Lower leg skin (tissue), 4 donors: Measurements from ENCODE around the gene ZSWIM4. TPM values are rescaled to one million over a fixed set of nuclear protein-coding genes. Genes with fewer than 3 reads are reported as not detected.

Source experiments
- DNase-seq, 2 donors: peaks; one replicate each; pipeline ENCODE4 v3.0.0-alpha.2; 2019; ENCODE audit warnings: low spot score in 2 of 2
- H3K4me3 ChIP-seq: fragments of 200-600 bp; sonication (generic); 2 replicates; pipeline ENCODE4 v1.5.1; 2017; ENCODE audit warnings: mild to moderate bottlenecking, low read depth; ENCODE audit not compliant: poor library complexity, severe bottlenecking
- CTCF ChIP-seq, 3 donors: fragments of 450-650 bp; IDR thresholded peaks; one replicate each; pipeline ENCODE4 v1.5.1; 2016; ENCODE audit warnings: antibody characterized with exemption in 3 of 3, mild to moderate bottlenecking in 3 of 3, moderate library complexity in 2 of 3
- POLR2A ChIP-seq, 2 donors: fragments of 450-650 bp; IDR thresholded peaks; one replicate each; pipeline ENCODE4 v1.6.1; 2016 to 2017; ENCODE audit warnings: antibody characterized with exemption in 2 of 2, mild to moderate bottlenecking in 1 of 2, moderate library complexity in 1 of 2
- WGBS, 2 donors: methylation state at CpG; one replicate each; pipeline ENCODE4 v1.1.5; 2018; 5-methylcytosine and 5-hydroxymethylcytosine counted together
- intact Hi-C: fragments of 100-400 bp; cut with DNase I; formaldehyde crosslinking; loops from one replicate; pipeline ENCODE4 v1.15.0; 2023; ENCODE audit warnings: low total_unique reads
- total RNA-seq, 4 donors: library from RNA; depleted of rRNA; stranded (reverse); fragments of >200 nt; gene quantifications; one replicate each; pipeline ENCODE4 v1.1.0, GENCODE V29; 2016

The ZSWIM4 gene
- total RNA-seq, 4 donors from 2014 or later = 22.3 to 29.9 (median 23.3) TPM

GRCh38 chr19:13860679-13861391 is 65.6 kb downstream of the ZSWIM4 start:
- WGBS, 2 donors = 71 to 74% methylated on average over 13 of the region's 13 CpGs
- no peak for DNase-seq
- intact Hi-C loops = loop anchor here (5.0 kb wide), 2 partner anchors 264 to 1991 kb away; no protein-coding TSS in a partner anchor
- TF ChIP-seq POLR2A (IDR thresholded peaks at IDR 0.05) = no peak
- H3K4me3 ChIP-seq = no peak overlapping the region

GRCh38 chr19:13861392-13861713 is 66.1 kb downstream of the ZSWIM4 start:
- no peak for DNase-seq
- WGBS, 2 donors = 5 to 14% methylated on average over 11 of the region's 11 CpGs
- intact Hi-C loops = loop anchor here (5.0 kb wide), 2 partner anchors 264 to 1991 kb away; no protein-coding TSS in a partner anchor
- no peak for TF ChIP-seq POLR2A (IDR thresholded peaks at IDR 0.05)
- no peak for TF ChIP-seq CTCF (IDR thresholded peaks at IDR 0.05)
- H3K4me3 ChIP-seq = peak overlapping the region; percentile 0

GRCh38 chr19:13861714-13862531 is 66.7 kb downstream of the ZSWIM4 start:
- intact Hi-C loops = loop anchor here (2.0 to 5.0 kb wide), 3 partner anchors 77 to 1990 kb away; no protein-coding TSS in a partner anchor
- peak; percentile 92 to 99 for DNase-seq
- TF ChIP-seq CTCF (IDR thresholded peaks at IDR 0.05) (peak in 2 of 3 donors; percentile 95 to 99), POLR2A (IDR thresholded peaks at IDR 0.05) (peak in 1 of 2 donors; percentile 7)
- WGBS, 2 donors = 0 to 2% methylated on average over 26 to 27 of the region's 27 CpGs
- peak overlapping the region; percentile 0 for H3K4me3 ChIP-seq

- no peak for TF ChIP-seq POLR2A (IDR thresholded peaks at IDR 0.05)
- no peak for TF ChIP-seq CTCF (IDR thresholded peaks at IDR 0.05)
- intact Hi-C loops = loop anchor here (5.0 kb wide), 2 partner anchors 267 to 1988 kb away; no protein-coding TSS in a partner anchor
- no peak overlapping the region for H3K4me3 ChIP-seq
- DNase-seq = no peak
- 34 to 37% methylated on average over 13 of the region's 13 CpGs for WGBS, 2 donors
These were observed 68.9 kb downstream of the ZSWIM4 start for GRCh38 chr19:13864046-13864666.

GRCh38 chr19:13864667-13865570 is 69.7 kb downstream of the ZSWIM4 start:
- WGBS, 2 donors = 4 to 9% methylated on average over 34 to 52 of the region's 113 CpGs
- H3K4me3 ChIP-seq = peak overlapping the region; percentile 47
- TF ChIP-seq CTCF (IDR thresholded peaks at IDR 0.05) = no peak
- TF ChIP-seq POLR2A (IDR thresholded peaks at IDR 0.05) = no peak
- intact Hi-C loops = loop anchor here (5.0 kb wide), 2 partner anchors 268 to 1987 kb away; no protein-coding TSS in a partner anchor
- no peak for DNase-seq
